ENCODE results near the gene ZC2HC1B. TPM values are rescaled to one million over a fixed set of nuclear protein-coding genes. Genes with fewer than 3 reads are reported as not detected.

ZC2HC1B gene
- total RNA-seq, 3 donors from 2014 or later = not detected

DNA sequence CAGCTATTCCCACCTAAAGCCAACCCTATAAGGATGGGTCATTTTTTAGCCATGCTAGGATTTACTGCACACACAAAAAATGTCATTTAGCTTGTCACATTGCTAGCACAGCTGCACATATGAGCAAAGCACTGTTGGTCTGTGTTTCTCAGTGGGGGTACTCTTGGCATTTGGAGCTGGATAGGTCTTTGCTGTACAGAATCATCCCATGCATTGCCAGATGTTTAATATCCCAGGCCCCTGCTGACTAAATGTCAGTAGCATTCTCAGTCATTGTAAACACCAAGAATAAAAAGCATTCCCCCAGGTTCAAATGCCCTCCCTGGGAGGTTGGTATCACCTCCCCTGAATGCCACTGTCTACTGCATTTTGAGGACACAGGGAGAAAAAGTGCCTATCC, 35.7 kb upstream of the ZC2HC1B start:
- H3K4me1 ChIP-seq (ENCODE audit: low read depth) = no peaks in the 10 kb centered on the region
- DNase-seq (no peak), ATAC-seq (no peak)
- H3K36me3 ChIP-seq (ENCODE audit: low read depth) = no peaks in the 10 kb centered on the region
- no peak overlapping the region for H3K4me3 ChIP-seq
- intact Hi-C loops (cut with DNase I, micrococcal nuclease) = no loop called here
- TF ChIP-seq, protein P1, sequence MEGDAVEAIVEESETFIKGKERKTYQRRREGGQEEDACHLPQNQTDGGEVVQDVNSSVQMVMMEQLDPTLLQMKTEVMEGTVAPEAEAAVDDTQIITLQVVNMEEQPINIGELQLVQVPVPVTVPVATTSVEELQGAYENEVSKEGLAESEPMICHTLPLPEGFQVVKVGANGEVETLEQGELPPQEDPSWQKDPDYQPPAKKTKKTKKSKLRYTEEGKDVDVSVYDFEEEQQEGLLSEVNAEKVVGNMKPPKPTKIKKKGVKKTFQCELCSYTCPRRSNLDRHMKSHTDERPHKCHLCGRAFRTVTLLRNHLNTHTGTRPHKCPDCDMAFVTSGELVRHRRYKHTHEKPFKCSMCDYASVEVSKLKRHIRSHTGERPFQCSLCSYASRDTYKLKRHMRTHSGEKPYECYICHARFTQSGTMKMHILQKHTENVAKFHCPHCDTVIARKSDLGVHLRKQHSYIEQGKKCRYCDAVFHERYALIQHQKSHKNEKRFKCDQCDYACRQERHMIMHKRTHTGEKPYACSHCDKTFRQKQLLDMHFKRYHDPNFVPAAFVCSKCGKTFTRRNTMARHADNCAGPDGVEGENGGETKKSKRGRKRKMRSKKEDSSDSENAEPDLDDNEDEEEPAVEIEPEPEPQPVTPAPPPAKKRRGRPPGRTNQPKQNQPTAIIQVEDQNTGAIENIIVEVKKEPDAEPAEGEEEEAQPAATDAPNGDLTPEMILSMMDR (IDR thresholded peaks at IDR 0.05) = no peak
- no peaks in the 10 kb centered on the region for H3K9me3 ChIP-seq

DNA sequence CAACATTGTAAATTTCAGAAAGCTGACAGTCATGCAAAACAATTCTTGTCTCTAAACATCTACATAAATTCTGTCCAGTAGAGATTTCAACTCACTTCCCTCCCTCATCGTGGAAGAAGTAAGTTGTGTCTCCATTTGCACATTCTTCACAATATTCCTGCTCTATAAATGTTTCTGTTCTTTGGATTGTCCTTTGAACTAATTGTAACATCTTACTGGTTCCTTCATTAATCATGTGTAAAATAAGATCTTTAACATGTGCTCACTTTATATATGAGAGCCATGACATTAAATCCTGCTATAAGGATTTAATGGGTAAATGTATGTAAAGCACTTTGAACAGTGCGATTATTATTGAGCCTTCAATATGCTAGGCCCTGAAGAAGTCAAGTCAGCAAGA, 28.1 kb upstream of the ZC2HC1B start:
- Histone ChIP-seq H3K9me3 (no peaks in the 10 kb centered on the region), H3K4me3 (no peak overlapping the region), H3K36me3 (ENCODE audit: low read depth) (no peaks in the 10 kb centered on the region), H3K4me1 (ENCODE audit: low read depth) (peaks cover 7% of the 10 kb centered on the region)
- no peak for ATAC-seq
- TF ChIP-seq, protein P1 (IDR thresholded peaks at IDR 0.05) = no peak
- no peak for DNase-seq
- intact Hi-C loops (cut with DNase I, micrococcal nuclease) = no loop called here

DNA sequence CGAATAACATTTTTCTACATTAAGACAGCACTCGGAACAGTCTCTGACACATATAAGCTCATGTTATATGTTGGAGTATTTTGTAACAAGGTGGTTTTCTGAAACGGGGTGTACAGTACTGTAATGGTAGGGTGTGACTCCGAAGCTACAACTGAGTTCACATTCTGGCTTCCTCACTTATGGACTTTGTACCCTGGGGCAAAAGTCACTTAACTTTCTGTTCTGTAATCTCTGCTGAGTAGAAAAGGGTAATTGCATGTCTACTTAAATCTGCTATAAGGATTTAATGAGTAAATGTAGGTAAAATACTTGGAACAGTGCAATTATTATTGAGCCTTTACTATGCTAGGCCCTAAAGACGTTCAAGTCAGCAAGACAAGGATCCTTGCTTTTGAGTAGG, 25.9 kb upstream of the ZC2HC1B start:
- intact Hi-C loops (cut with DNase I, micrococcal nuclease) = no loop called here
- TF ChIP-seq, protein P1 (IDR thresholded peaks at IDR 0.05) = no peak
- Histone ChIP-seq H3K36me3 (ENCODE audit: low read depth) (no peaks in the 10 kb centered on the region), H3K9me3 (no peaks in the 10 kb centered on the region), H3K4me1 (ENCODE audit: low read depth) (peaks cover 7% of the 10 kb centered on the region), H3K4me3 (no peak overlapping the region)
- DNase-seq (peak in 1 of 3 donors; percentile 74), ATAC-seq (peak; percentile 71)

DNA sequence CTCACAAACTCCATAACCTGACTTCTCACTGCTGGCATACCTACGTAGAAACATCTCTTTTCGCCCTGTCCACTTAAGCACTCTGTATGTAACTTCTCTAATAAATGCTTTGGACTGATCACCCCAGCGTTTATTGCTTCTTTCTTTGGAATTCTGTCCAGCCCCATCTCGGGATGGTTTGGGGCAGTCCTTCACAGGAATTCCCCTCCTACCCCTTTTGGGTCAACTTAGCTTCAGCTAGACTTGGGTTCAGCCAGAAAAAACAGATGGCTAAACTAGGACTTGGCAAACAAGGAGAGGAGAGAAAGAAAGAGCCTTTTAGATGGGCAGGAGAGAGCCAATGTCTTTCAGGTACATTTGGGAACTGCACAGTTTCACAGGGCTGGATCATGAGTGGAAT, 25.1 kb upstream of the ZC2HC1B start:
- DNase-seq (no peak), ATAC-seq (no peak)
- H3K4me1 ChIP-seq (ENCODE audit: low read depth) = peaks cover 11% of the 10 kb centered on the region
- H3K9me3 ChIP-seq = no peaks in the 10 kb centered on the region
- intact Hi-C loops (cut with DNase I, micrococcal nuclease) = no loop called here
- no peak overlapping the region for H3K4me3 ChIP-seq
- no peaks in the 10 kb centered on the region for H3K36me3 ChIP-seq (ENCODE audit: low read depth)
- TF ChIP-seq, protein P1 (IDR thresholded peaks at IDR 0.05) = no peak

DNA sequence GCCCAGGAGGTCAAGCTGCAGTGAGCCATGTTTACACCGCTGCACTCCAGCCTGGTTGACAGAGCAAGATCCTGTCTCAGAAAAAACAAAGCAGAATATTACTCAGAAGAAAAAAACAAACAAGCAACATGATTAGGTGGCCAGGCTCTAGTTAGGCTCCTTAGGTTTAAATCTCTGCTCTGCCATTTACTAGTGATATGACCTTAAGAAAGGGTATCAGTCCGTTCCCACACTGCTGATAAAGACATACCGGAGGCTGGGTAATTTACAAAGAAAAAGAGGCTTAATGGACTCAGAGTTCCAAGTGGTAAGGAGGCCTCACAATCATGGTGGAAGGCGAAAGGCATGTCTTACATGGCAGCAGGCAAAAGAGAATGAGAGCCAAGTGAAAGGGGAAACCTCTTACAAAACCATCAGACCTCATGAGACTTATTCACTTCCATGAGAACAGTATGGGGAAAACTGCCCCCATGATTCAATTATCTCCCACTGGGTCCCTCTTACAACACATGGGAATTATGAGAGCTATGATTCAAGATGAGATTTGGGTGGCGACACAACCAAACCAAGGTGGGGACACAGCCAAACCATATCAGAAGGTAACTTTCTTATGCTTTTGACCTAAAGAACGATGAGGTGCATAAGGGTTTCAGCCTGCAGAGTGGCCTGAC, 23.5 kb upstream of the ZC2HC1B start:
- DNase-seq = no peak
- TF ChIP-seq, protein P1 (IDR thresholded peaks at IDR 0.05) = no peak
- H3K9me3 ChIP-seq = no peaks in the 10 kb centered on the region
- H3K36me3 ChIP-seq (ENCODE audit: low read depth) = no peaks in the 10 kb centered on the region
- H3K4me3 ChIP-seq = no peak overlapping the region
- ATAC-seq = no peak
- H3K4me1 ChIP-seq (ENCODE audit: low read depth) = peaks cover 14% of the 10 kb centered on the region
- intact Hi-C loops (cut with DNase I, micrococcal nuclease) = no loop called here
